HG03039 (cell line): ENCODE measurements around the gene AIG1.
"Not testable (repeated sequence)": the region's sequence is repeated elsewhere in the genome, so short reads cannot be mapped to it uniquely, and the experiment has no call there.

Experiments used
- ATAC-seq: cut with Tn5 transposase; IDR thresholded peaks from one replicate; pipeline ENCODE4 v1.9.1; 2021; ENCODE audit warnings: mild to moderate bottlenecking, moderate library complexity; ENCODE audit not compliant: unreplicated experiment

The AIG1 gene

GRCh38 chr6:143160439-143161220 lies 99.9 kb downstream of the AIG1 start:
- no peak for ATAC-seq

GRCh38 chr6:143163621-143164020 lies 102.9 kb downstream of the AIG1 start:
- ATAC-seq, result no peak

GRCh38 chr6:143164565-143165105 lies 103.9 kb downstream of the AIG1 start:
- no peak for ATAC-seq

- ATAC-seq, result no peak
Observed at GRCh38 chr6:143165315-143165855, 104.7 kb downstream of the AIG1 start.

- no peak for ATAC-seq
Observed at GRCh38 chr6:143166247-143166695, 105.6 kb downstream of the AIG1 start.

GRCh38 chr6:143167224-143167623 lies 106.5 kb downstream of the AIG1 start:
- ATAC-seq, result no peak

- ATAC-seq, result not testable (repeated sequence)
Observed at GRCh38 chr6:143168396-143168816, 107.7 kb downstream of the AIG1 start.

- no peak for ATAC-seq
Observed at GRCh38 chr6:143169440-143169839, 108.8 kb downstream of the AIG1 start.

- ATAC-seq, result no peak
Observed at GRCh38 chr6:143174516-143174915, 113.8 kb downstream of the AIG1 start.

GRCh38 chr6:143174951-143175350 lies 114.3 kb downstream of the AIG1 start:
- no peak for ATAC-seq

- ATAC-seq, result no peak
Observed at GRCh38 chr6:143176090-143177021, 115.7 kb downstream of the AIG1 start.

GRCh38 chr6:143177706-143178105 lies 117.0 kb downstream of the AIG1 start:
- ATAC-seq, result no peak

GRCh38 chr6:143179096-143179495 lies 118.4 kb downstream of the AIG1 start:
- no peak for ATAC-seq

- ATAC-seq, result no peak
Observed at GRCh38 chr6:143179901-143180612, 119.4 kb downstream of the AIG1 start.

GRCh38 chr6:143180826-143181225 lies 120.1 kb downstream of the AIG1 start:
- ATAC-seq, result no peak

GRCh38 chr6:143183666-143184065 lies 123.0 kb downstream of the AIG1 start:
- no peak for ATAC-seq

GRCh38 chr6:143185288-143185687 lies 124.6 kb downstream of the AIG1 start:
- ATAC-seq, result no peak

GRCh38 chr6:143187238-143187923 lies 126.7 kb downstream of the AIG1 start:
- ATAC-seq, result no peak

- no peak for ATAC-seq
Observed at GRCh38 chr6:143188292-143188691, 127.6 kb downstream of the AIG1 start.

- no peak for ATAC-seq
Observed at GRCh38 chr6:143191361-143191760, 130.7 kb downstream of the AIG1 start.
